ENCODE results near the gene BTF3.

Gene BTF3

DNA sequence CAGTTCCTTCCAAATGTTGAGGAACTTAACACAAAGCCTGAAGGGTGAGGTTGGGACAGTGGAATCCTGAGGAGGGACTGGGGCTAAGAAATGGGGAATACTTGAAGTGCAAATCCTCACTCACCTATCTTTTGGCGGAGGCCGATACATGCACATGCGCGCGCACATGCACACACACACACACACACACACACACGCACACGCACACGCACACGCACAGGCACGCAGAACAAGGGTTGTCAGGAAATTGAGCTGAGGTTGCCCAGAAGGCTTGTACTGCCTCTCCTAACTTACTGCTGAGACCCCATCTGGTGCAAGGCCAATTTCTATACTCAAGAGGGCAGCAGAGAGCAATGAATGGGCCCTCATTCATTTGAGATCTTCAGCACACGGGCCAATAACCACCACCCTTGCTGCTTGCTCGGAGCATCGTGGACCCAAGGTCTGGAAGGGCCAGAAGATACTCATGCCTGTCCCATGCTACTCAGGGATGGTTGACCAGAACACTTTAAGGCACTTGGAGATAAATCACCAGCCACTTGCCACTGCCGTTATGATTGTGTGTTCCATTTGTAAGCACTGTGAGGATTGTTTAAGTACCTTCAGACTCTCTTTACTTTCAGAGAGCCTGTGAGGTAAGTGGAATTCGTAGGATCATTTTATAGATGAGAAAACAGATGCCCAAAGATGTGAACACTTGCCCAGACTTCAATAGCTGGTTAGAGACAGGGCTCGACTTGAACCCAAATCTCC lies 21.5 kb downstream of the BTF3 start:
- no peak for DNase-seq (ENCODE audit: extremely low read depth in 1 of 2, low read depth in 1 of 2)

DNA sequence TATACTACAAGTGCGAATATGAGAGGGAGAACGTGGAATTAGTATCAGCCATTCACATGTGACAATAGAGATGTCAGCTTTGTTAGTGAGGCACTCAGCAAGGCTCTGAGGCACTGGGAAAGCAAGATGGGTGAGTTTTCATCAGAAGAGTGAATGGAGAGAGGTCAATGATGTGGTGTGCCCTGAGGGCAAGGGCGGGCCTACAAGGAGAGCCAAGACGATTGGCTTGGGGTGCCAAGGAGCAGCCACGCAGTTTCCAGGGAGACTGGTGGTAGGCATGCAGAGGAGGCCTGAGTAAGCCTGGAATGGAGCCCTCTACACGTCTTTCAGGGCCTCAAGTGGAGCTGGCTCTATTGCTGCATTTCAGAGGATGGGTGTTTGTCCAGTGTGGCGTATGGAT lies 24.7 kb downstream of the BTF3 start:
- DNase-seq (ENCODE audit: extremely low read depth in 1 of 2, low read depth in 1 of 2): no peak

GRCh38 chr5:73523861-73524260 lies 25.6 kb downstream of the BTF3 start:
- DNase-seq (ENCODE audit: extremely low read depth in 1 of 2, low read depth in 1 of 2): no peak

DNA sequence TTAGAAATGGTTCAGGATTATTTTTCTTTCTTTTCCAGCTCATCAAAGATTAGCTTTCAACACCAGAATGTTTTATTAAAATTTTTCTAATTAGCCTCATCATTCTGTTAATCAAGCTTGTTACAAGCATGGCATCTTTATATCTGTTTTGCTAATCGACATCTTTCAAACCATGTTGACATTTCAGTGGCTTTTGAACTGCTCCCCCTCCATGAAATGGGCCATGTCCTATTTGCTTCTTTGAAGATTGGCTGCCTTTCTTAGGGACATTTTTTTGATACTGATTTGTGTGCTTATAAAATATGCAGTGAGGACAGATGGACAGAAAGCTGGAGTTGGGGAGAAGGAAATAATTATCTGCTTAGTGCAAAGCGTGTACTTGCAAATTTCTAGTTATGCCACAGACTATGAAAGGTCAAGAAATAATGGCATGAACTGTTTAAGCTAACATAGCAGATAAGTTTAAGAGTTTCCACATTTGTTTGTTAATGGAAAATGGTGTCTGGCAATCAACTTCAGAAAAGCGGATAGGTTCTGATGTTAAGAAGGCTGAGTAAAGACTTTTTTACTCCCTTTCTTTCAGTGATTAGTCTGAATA lies 27.5 kb downstream of the BTF3 start:
- no peak for DNase-seq (ENCODE audit: extremely low read depth in 1 of 2, low read depth in 1 of 2)

DNA sequence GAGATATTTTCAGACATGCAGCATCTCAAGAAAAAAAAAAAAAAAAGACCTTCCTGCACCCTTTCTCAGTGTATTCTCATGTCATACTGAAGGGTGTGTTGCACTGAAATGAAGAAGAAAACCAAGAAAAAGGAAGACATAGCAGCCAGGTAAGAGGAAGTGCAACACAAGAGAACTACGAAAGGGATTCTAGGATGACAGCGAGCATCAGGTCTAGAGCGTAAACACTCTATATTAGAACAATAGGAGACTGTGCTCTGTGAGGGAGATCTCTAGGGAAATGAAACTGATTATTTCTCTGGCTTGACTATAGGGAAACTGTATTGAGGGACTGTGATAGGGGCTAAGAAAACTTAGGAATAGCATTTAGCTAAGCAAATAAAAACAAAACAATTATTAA lies 30.0 kb downstream of the BTF3 start:
- DNase-seq (ENCODE audit: extremely low read depth in 1 of 2, low read depth in 1 of 2): no peak

DNA sequence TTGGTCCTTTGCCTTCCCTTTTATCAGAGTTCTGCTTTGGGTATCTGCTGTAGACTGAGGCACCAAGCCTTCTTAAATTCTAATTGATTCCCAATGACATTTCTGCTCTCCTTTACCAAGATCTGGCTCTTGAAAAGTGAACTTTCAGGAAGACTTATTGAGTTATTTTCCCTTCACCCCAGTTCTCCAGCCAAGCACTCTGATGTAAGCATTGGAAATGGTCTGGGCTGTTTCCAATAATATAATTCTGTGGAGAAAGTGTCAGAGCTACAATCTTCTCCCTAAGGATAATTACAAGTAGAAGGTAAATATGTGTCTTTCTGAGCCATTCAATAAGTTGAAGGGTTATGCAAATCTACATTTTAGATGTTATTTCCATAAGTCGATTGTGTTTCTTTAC lies 30.8 kb downstream of the BTF3 start:
- no peak for DNase-seq (ENCODE audit: extremely low read depth in 1 of 2, low read depth in 1 of 2)

DNA sequence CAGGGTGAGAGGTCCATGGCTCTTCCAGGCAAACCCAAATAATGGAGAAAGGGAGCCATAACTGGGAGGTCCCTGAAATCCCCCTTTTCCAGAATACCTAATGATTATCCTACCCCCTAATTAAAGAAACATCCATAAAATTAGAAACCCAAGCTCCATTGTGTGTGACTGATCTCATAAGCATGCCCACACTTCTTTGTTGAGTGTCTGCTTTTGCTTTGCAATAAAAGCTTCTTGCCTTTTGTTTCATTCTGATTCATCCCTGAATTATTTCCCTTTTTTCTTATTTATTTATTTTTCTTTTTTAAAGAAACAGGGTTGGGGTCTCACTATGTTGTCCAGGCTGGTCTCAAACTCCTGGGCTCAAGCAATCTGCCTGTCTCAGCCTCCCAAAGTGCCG lies 33.1 kb downstream of the BTF3 start:
- DNase-seq (ENCODE audit: extremely low read depth in 1 of 2, low read depth in 1 of 2): no peak

GRCh38 chr5:73532195-73532594 lies 34.0 kb downstream of the BTF3 start:
- no peak for DNase-seq (ENCODE audit: extremely low read depth in 1 of 2, low read depth in 1 of 2)

GRCh38 chr5:73534011-73534644 lies 35.9 kb downstream of the BTF3 start:
- DNase-seq (ENCODE audit: extremely low read depth in 1 of 2, low read depth in 1 of 2): no peak

- no peak for DNase-seq (ENCODE audit: extremely low read depth in 1 of 2, low read depth in 1 of 2)
Measured at GRCh38 chr5:73534971-73535370, 36.7 kb downstream of the BTF3 start.

DNA sequence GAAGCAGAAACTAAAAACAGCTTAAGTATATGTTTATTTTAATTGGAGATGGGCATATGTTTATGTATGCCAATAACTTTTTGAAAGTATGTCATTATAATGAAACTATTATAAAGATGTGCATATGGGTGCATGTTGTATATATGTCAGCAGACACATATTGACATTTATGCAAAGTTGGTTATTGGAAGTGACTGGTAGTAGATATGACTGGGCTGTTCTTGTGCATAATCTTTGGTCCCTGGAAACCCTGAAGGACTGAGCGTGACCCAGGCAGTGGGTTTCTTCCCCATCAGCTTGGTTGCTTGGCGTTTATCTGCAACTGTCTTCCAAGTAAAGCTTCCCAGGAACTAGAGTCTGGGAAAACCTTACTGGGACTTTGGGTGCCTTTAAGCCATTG lies 41.5 kb downstream of the BTF3 start:
- DNase-seq (ENCODE audit: extremely low read depth in 1 of 2, low read depth in 1 of 2): no peak

GRCh38 chr5:73540192-73540591 lies 42.0 kb downstream of the BTF3 start:
- no peak for DNase-seq (ENCODE audit: extremely low read depth in 1 of 2, low read depth in 1 of 2)

- no peak for DNase-seq (ENCODE audit: extremely low read depth in 1 of 2, low read depth in 1 of 2)
Measured at GRCh38 chr5:73542020-73542419, 43.8 kb downstream of the BTF3 start.

- no peak for DNase-seq (ENCODE audit: extremely low read depth in 1 of 2, low read depth in 1 of 2)
Measured at GRCh38 chr5:73544429-73545402, 46.5 kb downstream of the BTF3 start.

GRCh38 chr5:73545403-73545779 lies 47.1 kb downstream of the BTF3 start:
- DNase-seq (ENCODE audit: extremely low read depth in 1 of 2, low read depth in 1 of 2): no peak

- no peak for DNase-seq (ENCODE audit: extremely low read depth in 1 of 2, low read depth in 1 of 2)
Measured at GRCh38 chr5:73550016-73550415, 51.8 kb downstream of the BTF3 start.

DNA sequence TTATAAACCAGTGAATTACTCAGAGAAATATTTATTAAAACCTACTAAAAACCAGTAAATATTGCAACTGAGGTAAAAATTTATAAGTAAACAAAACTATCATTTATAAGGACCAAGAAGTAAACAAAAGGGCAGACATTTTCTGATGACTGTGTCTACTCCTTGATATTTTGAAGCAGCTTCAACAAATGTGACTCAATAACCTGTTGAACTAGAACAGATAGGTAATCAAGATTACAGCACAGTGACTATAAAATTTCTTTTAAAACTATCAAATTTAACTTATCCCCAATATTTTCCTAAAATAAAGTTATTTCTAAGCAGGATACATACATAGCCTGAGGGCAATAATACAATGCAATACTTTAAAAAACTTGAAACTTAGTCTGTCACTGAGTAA lies 54.4 kb downstream of the BTF3 start:
- no peak for DNase-seq (ENCODE audit: extremely low read depth in 1 of 2, low read depth in 1 of 2)

Data from activated CD8-positive, alpha-beta memory T cell treated with anti-CD3 and anti-CD28 coated beads for 1 hour (primary cell).